Keratinocyte (primary cell): Measurements from ENCODE around the gene GDA. TPM values are rescaled to one million over a fixed set of nuclear protein-coding genes. Genes with fewer than 3 reads are reported as not detected.

Experiments
- DNase-seq: peaks from one replicate; pipeline ENCODE4 v3.0.0-alpha.2; 2011; ENCODE audit warnings: low read depth, missing footprints, low spot score
- FAIRE-seq: peaks from 2 replicates; lab custom pipeline; 2011; peaks lifted over from hg19 to GRCh38; lab: Jason Lieb, UNC
- H2AFZ ChIP-seq: 2 replicates; pipeline ENCODE4 v1.6.0; 2012; ENCODE audit warnings: low read length, control low read depth, inconsistent platforms; ENCODE audit not compliant: control insufficient read depth
- H3K27ac ChIP-seq: 2 replicates; pipeline ENCODE4 v1.5.1; 2011; ENCODE audit warnings: low read length; ENCODE audit not compliant: control insufficient read depth, insufficient read depth
- H3K27me3 ChIP-seq: 3 replicates; pipeline ENCODE4 v1.6.0; 2011; ENCODE audit warnings: low read length; ENCODE audit not compliant: control insufficient read depth, insufficient read depth; ENCODE audit errors: extremely low read depth
- H3K36me3 ChIP-seq, 2 experiments: 2 replicates in 1 of 2; 3 replicates in 1 of 2; pipeline ENCODE4 v1.5.1; 2011; ENCODE audit warnings: low read length in 2 of 2, mild to moderate bottlenecking in 1 of 2; ENCODE audit not compliant: control insufficient read depth in 2 of 2, insufficient read depth in 2 of 2; ENCODE audit errors: extremely low read depth in 1 of 2
- H3K4me1 ChIP-seq: 3 replicates; pipeline ENCODE4 v1.5.1; 2011; ENCODE audit warnings: low read length; ENCODE audit not compliant: control insufficient read depth, insufficient read depth; ENCODE audit errors: extremely low read depth
- H3K4me2 ChIP-seq: 3 replicates; pipeline ENCODE4 v1.6.0; 2011; ENCODE audit warnings: low read depth, low read length; ENCODE audit not compliant: control insufficient read depth, insufficient read depth; ENCODE audit errors: extremely low read depth
- H3K4me3 ChIP-seq, 3 experiments: fragments of 200-600 bp in 1 of 3; sonication (generic) in 1 of 3; 2 replicates in 2 of 3; 3 replicates in 1 of 3; pipeline ENCODE4 v1.5.1; 2011 to 2016; ENCODE audit warnings: low read length in 3 of 3, mild to moderate bottlenecking in 3 of 3, control low read depth in 2 of 3, inconsistent platforms in 1 of 3, low read depth in 1 of 3, mixed read lengths in 1 of 3, mixed run types in 1 of 3, moderate library complexity in 1 of 3; ENCODE audit not compliant: control insufficient read depth in 2 of 3, insufficient read depth in 2 of 3; ENCODE audit errors: extremely low read depth in 1 of 3
- H3K79me2 ChIP-seq: 2 replicates; pipeline ENCODE4 v1.6.0; 2012; ENCODE audit warnings: low read length; ENCODE audit not compliant: control insufficient read depth, insufficient read depth
- H3K9ac ChIP-seq: 3 replicates; pipeline ENCODE4 v1.6.0; 2011; ENCODE audit warnings: low read length; ENCODE audit not compliant: control insufficient read depth, insufficient read depth; ENCODE audit errors: extremely low read depth
- H3K9me1 ChIP-seq: 3 replicates; pipeline ENCODE4 v1.6.0; 2011; ENCODE audit warnings: low read length; ENCODE audit not compliant: control insufficient read depth, insufficient read depth; ENCODE audit errors: extremely low read depth
- H3K9me3 ChIP-seq: 2 replicates; pipeline ENCODE4 v1.5.1; 2012; ENCODE audit warnings: low read depth, low read length; ENCODE audit not compliant: control insufficient read depth
- H4K20me1 ChIP-seq: 3 replicates; pipeline ENCODE4 v1.6.0; 2011; ENCODE audit warnings: low read length; ENCODE audit not compliant: control insufficient read depth, insufficient read depth; ENCODE audit errors: extremely low read depth
- CTCF ChIP-seq, 3 experiments: IDR thresholded peaks in 1 of 3; conservative IDR thresholded peaks in 1 of 3; optimal IDR thresholded peaks in 1 of 3; 2 replicates in 2 of 3; 3 replicates in 1 of 3; pipeline versions ENCODE3 to v1.5.1; 2011; ENCODE audit warnings: low read length in 3 of 3, mild to moderate bottlenecking in 3 of 3, moderate library complexity in 2 of 3, control low read depth in 1 of 3, inconsistent platforms in 1 of 3; ENCODE audit not compliant: insufficient read depth in 2 of 3; ENCODE audit errors: extremely low read depth in 1 of 3
- EZH2 ChIP-seq: IDR thresholded peaks from one replicate; pipeline ENCODE4 v1.6.1; 2012; ENCODE audit warnings: inconsistent platforms, mild to moderate bottlenecking, low read length, moderate library complexity
- dilution Hi-C: fragments of 300-500 bp; cut with MboI; formaldehyde crosslinking; loops from one replicate; pipeline ENCODE4 v1.7.0; 2020; ENCODE audit warnings: low sequenced_read_pairs; ENCODE audit not compliant: extremely low pct_ligation_motif_present
- polyA plus RNA-seq, 5 experiments: library from polyadenylated mRNA; depleted of rRNA in 3 of 5; stranded (reverse) in 3 of 5; stranded (forward) in 1 of 5; unstranded in 1 of 5; fragments of >200 nt; gene quantifications; 1 replicate in 1 of 5; 2 replicates in 3 of 5; 3 replicates in 1 of 5; pipeline versions ENCODE4 v1.2.1 to v1.2.3, GENCODE V29; 2011 to 2012; ENCODE audit warnings: missing spikeins in 2 of 5, low read depth in 1 of 5, low replicate concordance in 1 of 5

Gene GDA
- polyA plus RNA-seq, 1 donor (not counting 4 experiments of a cell fraction or from before 2014, with no cell fraction given) = 0.75 TPM

DNA sequence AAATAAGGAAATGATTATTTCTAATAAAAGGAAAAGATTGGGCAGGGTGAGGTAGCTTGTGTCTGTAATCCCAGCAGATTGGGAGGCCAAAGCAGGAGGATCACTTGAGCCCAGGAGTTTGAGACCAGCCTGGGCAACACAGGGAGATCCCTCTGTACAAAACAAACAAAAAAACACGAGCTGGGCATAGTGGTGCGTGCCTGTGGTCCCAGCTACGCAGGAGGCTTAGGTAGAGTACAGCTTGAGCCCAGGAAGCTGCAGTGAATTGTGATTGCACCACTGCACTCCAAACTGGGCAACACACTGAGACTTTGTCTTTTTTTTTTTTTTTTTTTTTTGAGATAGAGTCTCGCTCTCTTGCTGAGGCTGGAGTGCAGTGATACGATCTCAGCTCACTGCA lies 18.8 kb downstream of the GDA start:
- Histone ChIP-seq H3K9me1 (no peaks in the 10 kb centered on the region), H3K9me3 (no peaks in the 10 kb centered on the region), H3K4me1 (peaks cover 5% of the 10 kb centered on the region), H4K20me1 (no peaks in the 10 kb centered on the region), H3K4me3 (no peak overlapping the region), H3K9ac (no peak overlapping the region), H3K27ac (no peak overlapping the region), H3K79me2 (no peaks in the 10 kb centered on the region), H3K27me3 (no peaks in the 10 kb centered on the region), H2AFZ (no peak overlapping the region), H3K4me2 (no peak overlapping the region), H3K36me3 (no peaks in the 10 kb centered on the region)
- no peak for FAIRE-seq
- no peak for DNase-seq
- dilution Hi-C loops = no loop called here
- TF ChIP-seq EZH2 = no peak
- no peak for TF ChIP-seq CTCF (optimal IDR thresholded peaks at IDR 0.05 in 1 of 3, IDR thresholded peaks at IDR 0.05 in 1 of 3, conservative IDR thresholded peaks at IDR 0.05 in 1 of 3; ENCODE audit: extremely low read depth in 1 of 3, insufficient read depth in 2 of 3, low read length in 3 of 3)

DNA sequence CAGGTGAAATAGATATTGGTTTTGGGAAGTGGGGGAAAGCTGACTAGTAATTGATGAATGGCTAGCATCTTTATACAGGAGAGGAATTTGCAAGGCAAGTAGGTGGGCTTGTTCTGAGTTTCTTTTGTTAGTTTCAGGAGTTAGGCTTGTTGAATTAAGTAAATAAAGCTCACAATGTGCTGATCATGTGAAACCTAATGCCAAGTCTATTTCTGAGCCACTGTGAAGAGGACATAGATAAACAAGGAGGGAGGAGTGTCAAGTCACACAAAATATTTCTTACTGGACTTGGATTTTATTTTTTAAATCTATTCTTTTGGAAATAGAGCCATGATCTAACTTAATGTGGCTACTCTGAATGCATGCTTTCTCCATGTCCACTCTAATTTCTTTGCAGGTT lies 19.9 kb downstream of the GDA start:
- Histone ChIP-seq H3K36me3 (no peaks in the 10 kb centered on the region), H3K27ac (no peak overlapping the region), H3K4me2 (no peak overlapping the region), H4K20me1 (no peaks in the 10 kb centered on the region), H3K4me3 (no peak overlapping the region), H3K4me1 (peaks cover 5% of the 10 kb centered on the region), H3K9me3 (no peaks in the 10 kb centered on the region), H2AFZ (no peak overlapping the region), H3K9ac (no peak overlapping the region), H3K9me1 (no peaks in the 10 kb centered on the region), H3K79me2 (no peaks in the 10 kb centered on the region), H3K27me3 (no peaks in the 10 kb centered on the region)
- DNase-seq (no peak), FAIRE-seq (no peak)
- TF ChIP-seq CTCF (optimal IDR thresholded peaks at IDR 0.05 in 1 of 3, IDR thresholded peaks at IDR 0.05 in 1 of 3, conservative IDR thresholded peaks at IDR 0.05 in 1 of 3; ENCODE audit: extremely low read depth in 1 of 3, insufficient read depth in 2 of 3, low read length in 3 of 3) = no peak
- dilution Hi-C loops = no loop called here
